HepG2 (cell line): ENCODE measurements around the gene PALM. TPM values are rescaled to one million over a fixed set of nuclear protein-coding genes. Genes with fewer than 3 reads are reported as not detected.

Experiments
- ATAC-seq: fragments of 200-7000 bp; cut with Tn5 transposase; 3 replicates; pipeline ENCODE4 v1.9.1; 2020; ENCODE audit warnings: mild to moderate bottlenecking, moderate library complexity
- BruUV-seq: library from RNA; stranded (reverse); fragments of 400-500 nt; replicated peaks from 2 replicates; lab custom pipeline; 2021; lab: Mats Ljungman, UMichigan
- CTCF ChIA-PET: fragments of 300-600 bp; formaldehyde crosslinking; extraction: SDS; loops from one replicate; lab custom pipeline; 2021; ENCODE audit warnings: low total read pairs, inconsistent platforms, low intra/inter-chr PET ratio; lab: Yijun Ruan, JAX
- POLR2A ChIA-PET: fragments of 350-600 bp; sonication (Branson Sonifier 250); formaldehyde crosslinking; loops from one replicate; lab custom pipeline; 2020; ENCODE audit warnings: antibody characterized with exemption, inconsistent platforms; lab: Yijun Ruan, JAX
- DNase-seq: peaks from one replicate; pipeline ENCODE4 v3.0.0-alpha.2; 2015; ENCODE audit warnings: low spot score
- FAIRE-seq: peaks from 3 replicates; lab custom pipeline; 2011; peaks lifted over from hg19 to GRCh38; lab: Jason Lieb, UNC
- H2AFZ ChIP-seq: one replicate; pipeline ENCODE4 v1.6.1; 2011; ENCODE audit warnings: low read length, inconsistent platforms
- H3K27ac ChIP-seq: fragments of 300-600 bp; 3 replicates; pipeline ENCODE4 v1.8.0; 2011; ENCODE audit warnings: mixed run types, mild to moderate bottlenecking, mixed read lengths, low read length, inconsistent platforms; ENCODE audit not compliant: insufficient read depth; ENCODE audit errors: extremely low read length
- H3K27me3 ChIP-seq, 2 experiments: fragments of 200-600 bp in 1 of 2; 2 replicates in 1 of 2; 3 replicates in 1 of 2; pipeline versions ENCODE4 v1.6.0 to v1.8.0; 2011; ENCODE audit warnings: low read length in 2 of 2, mild to moderate bottlenecking in 2 of 2, moderate library complexity in 2 of 2, inconsistent platforms in 1 of 2; ENCODE audit not compliant: insufficient read depth in 2 of 2, control insufficient read depth in 1 of 2
- H3K36me3 ChIP-seq, 2 experiments: fragments of 200-600 bp in 1 of 2; replicated peaks in 1 of 2; 2 replicates in 1 of 2; 3 replicates in 1 of 2; pipeline versions ENCODE4 v1.5.1 to v1.8.0; 2011; ENCODE audit warnings: low read length in 2 of 2, inconsistent platforms in 1 of 2; ENCODE audit not compliant: insufficient read depth in 2 of 2, control insufficient read depth in 1 of 2
- H3K4me1 ChIP-seq: 2 replicates; pipeline ENCODE4 v1.5.1; 2012; ENCODE audit warnings: low read length, inconsistent platforms; ENCODE audit not compliant: insufficient read depth
- H3K4me2 ChIP-seq: 2 replicates; pipeline ENCODE4 v1.6.0; 2011; ENCODE audit warnings: low read depth, low read length, inconsistent platforms
- H3K4me3 ChIP-seq, 3 experiments: fragments of 200-600 bp in 1 of 3; sonication (generic), shearing (Covaris generic) in 1 of 3; replicated peaks in 1 of 3; 2 replicates each; pipeline ENCODE4 v1.5.1; 2011 to 2016; ENCODE audit warnings: low read length in 3 of 3, inconsistent platforms in 2 of 3, low read depth in 2 of 3, mild to moderate bottlenecking in 2 of 3, control low read depth in 1 of 3, mixed read lengths in 1 of 3; ENCODE audit not compliant: insufficient read depth in 1 of 3
- H3K79me2 ChIP-seq: one replicate; pipeline ENCODE4 v1.6.1; 2011; ENCODE audit warnings: low read length, inconsistent platforms; ENCODE audit not compliant: insufficient read depth
- H3K9ac ChIP-seq: 2 replicates; pipeline ENCODE4 v1.6.0; 2011; ENCODE audit warnings: mild to moderate bottlenecking, low read depth, low read length, inconsistent platforms; ENCODE audit not compliant: insufficient read depth
- H3K9me3 ChIP-seq: 2 replicates; pipeline ENCODE4 v1.5.1; 2012; ENCODE audit warnings: mild to moderate bottlenecking, low read length
- H4K20me1 ChIP-seq: 2 replicates; pipeline ENCODE4 v1.6.0; 2011; ENCODE audit warnings: inconsistent platforms, mild to moderate bottlenecking, low read length, moderate library complexity; ENCODE audit not compliant: insufficient read depth
- AGO1 ChIP-seq: fragments of 200-400 bp; formaldehyde crosslinking; IDR thresholded peaks from 2 replicates; pipeline ENCODE4 v1.6.1; 2017; ENCODE audit warnings: mild to moderate bottlenecking, low read depth, low read length, moderate library complexity; ENCODE audit not compliant: poor library complexity, severe bottlenecking
- ATF5 ChIP-seq: sonication (generic); formaldehyde crosslinking; IDR thresholded peaks from 2 replicates; pipeline ENCODE4 v1.4.0; 2020; ENCODE audit warnings: mild to moderate bottlenecking, low read depth, missing genetic modification reagents
- HDAC1 ChIP-seq: sonication (generic); formaldehyde crosslinking; IDR thresholded peaks from 2 replicates; pipeline ENCODE4 v1.5.1; 2020; ENCODE audit warnings: mild to moderate bottlenecking, missing genetic modification reagents
- MTA1 ChIP-seq: sonication (generic); formaldehyde crosslinking; IDR thresholded peaks from 2 replicates; pipeline ENCODE4 v1.4.0; 2020; ENCODE audit warnings: missing genetic modification reagents, mild to moderate bottlenecking, borderline replicate concordance
- PATZ1 ChIP-seq: sonication (generic); formaldehyde crosslinking; IDR thresholded peaks from 2 replicates; pipeline ENCODE4 v1.4.0; 2020; ENCODE audit warnings: missing genetic modification reagents
- POLR2A ChIP-seq, 2 experiments: IDR thresholded peaks; 2 replicates each; pipeline ENCODE4 v1.6.1; 2011; ENCODE audit warnings: low read depth in 2 of 2, low read length in 2 of 2, mild to moderate bottlenecking in 1 of 2, moderate library complexity in 1 of 2; ENCODE audit not compliant: insufficient read depth in 1 of 2
- POLR2AphosphoS5 ChIP-seq: IDR thresholded peaks from 2 replicates; pipeline ENCODE4 v1.6.1; 2012; ENCODE audit warnings: low read depth, low read length
- SIN3A ChIP-seq: IDR thresholded peaks from 2 replicates; pipeline ENCODE4 v1.6.1; 2011; ENCODE audit warnings: low read depth, mild to moderate bottlenecking, control low read depth, low read length, borderline replicate concordance
- TBX2 ChIP-seq: sonication (generic); formaldehyde crosslinking; IDR thresholded peaks from 2 replicates; pipeline ENCODE4 v1.5.0; 2020; ENCODE audit warnings: missing genetic modification reagents, mild to moderate bottlenecking, borderline replicate concordance
- ZBTB43 ChIP-seq: sonication (generic); formaldehyde crosslinking; conservative IDR thresholded peaks from 2 replicates; pipeline ENCODE4 v1.4.0; 2020; ENCODE audit warnings: missing genetic modification reagents
- ZEB1 ChIP-seq: IDR thresholded peaks from 2 replicates; pipeline ENCODE4 v1.6.1; 2012; ENCODE audit warnings: mild to moderate bottlenecking, low read depth, inconsistent platforms; ENCODE audit not compliant: insufficient replicate concordance
- ZGPAT ChIP-seq: IDR thresholded peaks from 2 replicates; pipeline ENCODE4 v1.6.1; 2016; ENCODE audit warnings: mild to moderate bottlenecking
- ZNF276 ChIP-seq: sonication (generic); formaldehyde crosslinking; IDR thresholded peaks from 2 replicates; pipeline ENCODE4 v1.4.0; 2020; ENCODE audit warnings: mild to moderate bottlenecking, low read depth, missing genetic modification reagents
- ZNF558 ChIP-seq: sonication (generic); formaldehyde crosslinking; IDR thresholded peaks from 2 replicates; pipeline ENCODE4 v1.9.0; 2022; ENCODE audit warnings: mild to moderate bottlenecking, missing genetic modification reagents, borderline replicate concordance
- WGBS: methylation state at CpG from one replicate; pipeline ENCODE4 v1.1.6; 2017; ENCODE audit warnings: low lambda C conversion rate; 5-methylcytosine and 5-hydroxymethylcytosine counted together
- in situ Hi-C: cut with HindIII; loops from 2 replicates; pipeline ENCODE4 v1.10.0; 2017; ENCODE audit warnings: low pct_unique_long_range_greater_than_20kb; ENCODE audit not compliant: extremely low pct_ligation_motif_present
- intact Hi-C: fragments of 100-400 bp; cut with micrococcal nuclease; formaldehyde crosslinking; loops from one replicate; pipeline ENCODE4 v1.10.0; 2022; ENCODE audit not compliant: unreplicated experiment
- polyA plus RNA-seq, 8 experiments: library from polyadenylated mRNA; depleted of rRNA in 3 of 8; stranded (reverse) in 7 of 8; unstranded in 1 of 8; fragments of >200 nt; fragmentation: Illumina TruSeq in 4 of 8; extraction: Trizol in 4 of 8; gene quantifications; 2 replicates each; pipeline versions ENCODE4 v1.2.1 to v1.2.3, GENCODE V29; 2011 to 2016; ENCODE audit warnings: low read depth in 4 of 8, missing spikeins in 1 of 8, mixed read lengths in 1 of 8; ENCODE audit not compliant: insufficient read depth in 1 of 8
- total RNA-seq, 5 experiments: library from RNA; depleted of rRNA; stranded (reverse); fragments of >200 nt; fragmentation: Illumina TruSeq; extraction: Trizol; gene quantifications; 2 replicates each; pipeline ENCODE4 v1.2.3, GENCODE V29; 2016; ENCODE audit warnings: low read depth in 1 of 5

Gene PALM
- total and polyA plus RNA-seq, 2 of the 13 experiments (the other 11 are each of a cell fraction or from before 2014, with no cell fraction given): 4.0 to 9.7 TPM

DNA sequence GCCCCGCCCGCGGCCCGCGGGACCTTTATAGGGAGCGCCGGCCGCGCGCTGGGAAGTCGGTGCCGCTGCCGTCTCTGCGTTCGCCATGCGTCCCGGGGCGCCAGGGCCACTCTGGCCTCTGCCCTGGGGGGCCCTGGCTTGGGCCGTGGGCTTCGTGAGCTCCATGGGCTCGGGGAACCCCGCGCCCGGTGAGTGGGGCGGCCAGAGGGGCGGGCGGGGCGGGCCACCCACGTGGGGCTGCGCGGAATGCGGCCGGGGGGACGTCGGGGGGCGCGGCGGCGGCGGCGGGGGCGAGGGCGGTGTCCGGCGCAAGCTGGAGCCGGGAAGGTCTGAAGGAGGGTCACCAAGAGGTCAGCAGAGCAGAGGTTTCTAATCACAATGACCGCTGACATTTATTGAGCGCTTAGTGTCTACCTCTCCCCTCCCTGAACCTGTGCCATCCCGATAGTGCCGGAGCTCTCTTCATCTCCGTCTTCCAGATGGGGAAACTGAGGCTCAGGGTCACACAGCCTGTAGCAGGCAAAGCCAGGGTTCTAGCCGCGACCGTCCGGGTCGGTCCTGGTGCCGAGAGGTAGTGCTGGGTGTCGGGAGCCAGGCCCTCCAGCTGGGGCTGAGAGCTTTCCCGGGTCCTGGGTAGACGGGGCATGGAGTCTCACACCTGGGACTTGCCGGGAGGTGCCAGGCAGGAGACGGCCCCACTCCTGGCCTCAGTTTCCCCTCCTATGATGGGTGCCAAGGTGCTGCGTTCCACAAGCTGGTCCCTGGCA is 32.2 kb upstream of the PALM start, which contains the start of gene FSTL3:
FSTL3 (plus strand) TSS at position 54 of the 767 bp plus-strand sequence; CDS start at position 86, 32 bp downstream.
- in situ Hi-C loops (no loop called here), intact Hi-C loops (no loop called here)
- H3K4me2 ChIP-seq: peak within 1 kb of the TSS; percentile 88
- H3K9me3 ChIP-seq: no peaks in the 10 kb centered on the region
- peaks cover 75% of the 10 kb centered on the region for H3K4me1 ChIP-seq
- DNase-seq (no peak), FAIRE-seq (no peak), ATAC-seq (no peak)
- TSS peak; percentile 71 for BruUV-seq
- CTCF ChIA-PET: no interaction called here
- no peak within 1 kb of the TSS for H2AFZ ChIP-seq
- H3K36me3 ChIP-seq: no peaks in the 10 kb centered on the region
- H3K4me3 ChIP-seq: peak within 1 kb of the TSS; percentile 54 to 76 (median 69)
- H3K79me2 ChIP-seq: no peaks in the 10 kb centered on the region
- no peaks in the 10 kb centered on the region for H4K20me1 ChIP-seq
- WGBS: 0% methylated on average over 11 of the region's 63 CpGs
- POLR2A ChIA-PET: interaction anchor here (1.0 to 5.3 kb wide), 6 partner anchors 13 to 76 kb away, joined by 3 to 27 read pairs (median 7); partner anchors contain the start of genes PALM and RNF126
- no peak within 1 kb of the TSS for H3K27ac ChIP-seq
- peak within 1 kb of the TSS; percentile 52 for H3K9ac ChIP-seq
- peaks cover 0 to 7% of the 10 kb centered on the region in 2 experiments; a peak in 1 of 5 replicates for H3K27me3 ChIP-seq
- TF ChIP-seq SIN3A (0 out of 2 replicates have a peak, but pooled peaks have one; percentile 33), HDAC1 (CRISPR knock-in tag) (0 out of 2 replicates have a peak, but pooled peaks have one; percentile 12), ZNF276 (CRISPR knock-in tag) (no peak), ZNF558 (CRISPR knock-in tag) (no peak), TBX2 (CRISPR knock-in tag) (0 out of 2 replicates have a peak, but pooled peaks have one; percentile 20), MTA1 (0 out of 2 replicates have a peak, but pooled peaks have one; percentile 36), ZGPAT (CRISPR knock-in tag) (0 out of 2 replicates have a peak, but pooled peaks have one; percentile 20), POLR2AphosphoS5 (0 out of 2 replicates have a peak, but pooled peaks have one; percentile 34), ZEB1 (no peak), ATF5 (no peak), AGO1 (peak; percentile 88), PATZ1 (CRISPR knock-in tag) (0 out of 2 replicates have a peak, but pooled peaks have one; percentile 10), POLR2A (IDR thresholded peaks at IDR 0.05; ENCODE audit: insufficient read depth in 1 of 2, low read depth in 2 of 2, low read length in 2 of 2) (peak in 1 of 2 experiments; percentile 55; a peak in 1 of 4 replicates), ZBTB43 (CRISPR knock-in tag) (no peak)
